ENCODE data around the gene GARIN6.

DNA sequence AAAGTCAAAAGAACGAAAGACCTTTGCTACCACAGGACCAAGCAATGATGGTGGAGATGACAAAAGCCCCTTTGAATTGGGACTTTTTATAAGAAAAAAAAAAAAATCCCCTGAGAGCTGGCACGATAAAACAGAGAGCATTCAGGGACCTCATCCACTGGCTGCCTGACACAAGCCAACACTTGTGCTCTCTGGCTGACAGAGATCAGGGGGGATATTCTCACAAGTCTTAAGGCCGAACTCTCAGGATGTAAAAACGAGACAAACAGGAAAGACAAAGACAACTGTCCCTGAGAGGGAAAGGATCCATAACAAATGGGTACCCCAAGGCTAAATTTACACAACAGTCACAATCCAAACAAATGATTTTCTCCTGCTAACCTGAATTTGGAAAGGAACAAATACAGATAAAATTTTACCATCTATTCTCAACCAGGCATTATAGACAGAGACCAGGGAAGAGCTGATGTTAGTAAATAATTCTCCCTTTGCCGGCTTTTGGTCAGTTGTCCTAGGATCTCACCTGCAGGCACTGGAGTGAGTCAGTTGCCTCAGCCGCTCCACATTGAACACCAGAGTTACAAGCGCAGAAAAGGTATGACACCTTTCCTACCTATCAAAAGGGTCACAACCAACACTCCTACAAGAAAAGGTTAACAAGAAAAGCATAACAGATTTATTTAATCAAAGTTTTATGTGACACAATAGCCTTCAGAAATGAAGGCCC lies 37.9 kb upstream of the GARIN6 start:
- TF ChIP-seq POLR2A (IDR thresholded peaks at IDR 0.05; ENCODE audit: low read depth) (no peak), EP300 (IDR thresholded peaks at IDR 0.05) (no peak)

Measured in esophagus muscularis mucosa (tissue), 2 donors.